PC-3 (cell line): ENCODE results near the gene CTNNA3. TPM values are rescaled to one million over a fixed set of nuclear protein-coding genes. Genes with fewer than 3 reads are reported as not detected.
A peak's percentile ranks its signal among the peaks of the same experiment; 100 is the strongest.

Source experiments
- ATAC-seq: fragments of 200-7000 bp; cut with Tn5 transposase; 2 replicates; pipeline ENCODE4 v1.9.1; 2020; ENCODE audit warnings: mild to moderate bottlenecking, moderate library complexity
- BruUV-seq: library from RNA; stranded (reverse); fragments of 400-500 nt; replicated peaks from 2 replicates; lab custom pipeline; 2021; lab: Mats Ljungman, UMichigan
- CTCF ChIA-PET: fragments of 300-600 bp; sonication (Branson Sonifier 250); formaldehyde crosslinking; loops from one replicate; lab custom pipeline; 2022; ENCODE audit warnings: antibody characterized with exemption; lab: Charles Lee
- POLR2A ChIA-PET: fragments of 300-600 bp; sonication (Branson Sonifier 250); formaldehyde crosslinking; loops from one replicate; lab custom pipeline; 2022; ENCODE audit warnings: antibody characterized with exemption; ENCODE audit not compliant: unreplicated experiment; lab: Charles Lee
- DNase-seq: peaks from one replicate; pipeline ENCODE4 v3.0.0-alpha.2; 2015
- H2AFZ ChIP-seq: fragments of 300-600 bp; sonication (generic); 2 replicates; pipeline ENCODE4 v1.6.0; 2016; ENCODE audit warnings: antibody characterized with exemption, low read length
- H3F3A ChIP-seq: fragments of 300-600 bp; sonication (generic); one replicate; pipeline ENCODE4 v1.6.0; 2017; ENCODE audit warnings: antibody characterized with exemption, low read length, control low read depth, mild to moderate bottlenecking; ENCODE audit not compliant: unreplicated experiment
- H3K27ac ChIP-seq: fragments of 300-600 bp; sonication (generic); 2 replicates; pipeline ENCODE4 v1.5.1; 2016; ENCODE audit warnings: mild to moderate bottlenecking, low read length
- H3K27me3 ChIP-seq: fragments of 300-600 bp; sonication (generic); 2 replicates; pipeline ENCODE4 v1.6.1; 2016; ENCODE audit warnings: low read length, mixed read lengths
- H3K36me3 ChIP-seq: fragments of 300-600 bp; sonication (generic); 2 replicates; pipeline ENCODE4 v1.6.1; 2016; ENCODE audit warnings: low read depth, mixed run types, low read length, mixed read lengths
- H3K4me1 ChIP-seq: fragments of 300-600 bp; sonication (generic); 2 replicates; pipeline ENCODE4 v1.5.1; 2016; ENCODE audit warnings: low read length; ENCODE audit not compliant: insufficient read depth
- H3K4me2 ChIP-seq: fragments of 300-600 bp; sonication (generic); 2 replicates; pipeline ENCODE4 v1.6.0; 2016; ENCODE audit warnings: low read length
- H3K4me3 ChIP-seq: fragments of 300-600 bp; sonication (generic); 2 replicates; pipeline ENCODE4 v1.5.1; 2016; ENCODE audit warnings: mild to moderate bottlenecking, low read length, mixed read lengths
- H3K79me2 ChIP-seq: fragments of 300-600 bp; sonication (generic); 2 replicates; pipeline ENCODE4 v1.6.1; 2017; ENCODE audit warnings: low read length, mixed read lengths
- H3K9ac ChIP-seq: fragments of 300-600 bp; sonication (generic); 2 replicates; pipeline ENCODE4 v1.6.0; 2016; ENCODE audit warnings: mild to moderate bottlenecking, low read length
- H3K9me2 ChIP-seq: fragments of 300-600 bp; sonication (generic); replicated peaks from 2 replicates; pipeline ENCODE4 v1.6.1; 2016; ENCODE audit warnings: mixed run types, low read length, mixed read lengths
- H3K9me3 ChIP-seq: fragments of 300-600 bp; sonication (generic); 2 replicates; pipeline ENCODE4 v1.6.1; 2016; ENCODE audit warnings: low read length, mixed read lengths
- H4K20me1 ChIP-seq: fragments of 300-600 bp; sonication (generic); 2 replicates; pipeline ENCODE4 v1.6.1; 2016; ENCODE audit warnings: low read length, mixed read lengths
- EZH2 ChIP-seq: fragments of 300-600 bp; sonication (generic); IDR thresholded peaks from one replicate; pipeline ENCODE4 v1.6.1; 2017; ENCODE audit warnings: antibody characterized with exemption, mild to moderate bottlenecking, low read length; ENCODE audit not compliant: unreplicated experiment
- EZH2phosphoT487 ChIP-seq: fragments of 300-600 bp; sonication (generic); IDR thresholded peaks from 2 replicates; pipeline ENCODE4 v1.6.1; 2018; ENCODE audit warnings: mild to moderate bottlenecking, antibody characterized with exemption, low read length, borderline replicate concordance
- intact Hi-C: fragments of 100-400 bp; cut with micrococcal nuclease; formaldehyde crosslinking; loops from 2 replicates; pipeline ENCODE4 v1.9.0; 2023
- total RNA-seq: library from RNA; depleted of rRNA; stranded (reverse); fragments of >200 nt; gene quantifications from 2 replicates; pipeline ENCODE4 v1.2.3, GENCODE V29; 2014
- TF ChIP-seq, protein P1 (sequence below): fragments of 300-600 bp; sonication (generic); conservative IDR thresholded peaks from 2 replicates; pipeline ENCODE4 v1.5.1; 2017; ENCODE audit warnings: antibody characterized with exemption, low read depth, mild to moderate bottlenecking, low read length

The CTNNA3 gene
- total RNA-seq, 1 experiment from 2014 or later = 1.9 TPM

- Histone ChIP-seq H4K20me1 (no peaks in the 10 kb centered on the region), H3F3A (no peaks in the 10 kb centered on the region), H3K27me3 (peaks cover 32% of the 10 kb centered on the region), H2AFZ (no peak overlapping the region), H3K9me3 (no peaks in the 10 kb centered on the region), H3K4me3 (no peak overlapping the region), H3K27ac (no peak overlapping the region), H3K36me3 (no peaks in the 10 kb centered on the region), H3K9me2 (no peaks in the 10 kb centered on the region), H3K4me1 (0 out of 2 replicates have a peak, but pooled peaks cover 3% of the 10 kb centered on the region), H3K79me2 (no peaks in the 10 kb centered on the region), H3K4me2 (no peak overlapping the region), H3K9ac (no peak overlapping the region)
- ChIA-PET CTCF (no interaction called here), POLR2A (no interaction called here)
- no TSS peak for BruUV-seq
- intact Hi-C loops = no loop called here
- DNase-seq (peak; percentile 30), ATAC-seq (no peak)
- TF ChIP-seq, protein P1, sequence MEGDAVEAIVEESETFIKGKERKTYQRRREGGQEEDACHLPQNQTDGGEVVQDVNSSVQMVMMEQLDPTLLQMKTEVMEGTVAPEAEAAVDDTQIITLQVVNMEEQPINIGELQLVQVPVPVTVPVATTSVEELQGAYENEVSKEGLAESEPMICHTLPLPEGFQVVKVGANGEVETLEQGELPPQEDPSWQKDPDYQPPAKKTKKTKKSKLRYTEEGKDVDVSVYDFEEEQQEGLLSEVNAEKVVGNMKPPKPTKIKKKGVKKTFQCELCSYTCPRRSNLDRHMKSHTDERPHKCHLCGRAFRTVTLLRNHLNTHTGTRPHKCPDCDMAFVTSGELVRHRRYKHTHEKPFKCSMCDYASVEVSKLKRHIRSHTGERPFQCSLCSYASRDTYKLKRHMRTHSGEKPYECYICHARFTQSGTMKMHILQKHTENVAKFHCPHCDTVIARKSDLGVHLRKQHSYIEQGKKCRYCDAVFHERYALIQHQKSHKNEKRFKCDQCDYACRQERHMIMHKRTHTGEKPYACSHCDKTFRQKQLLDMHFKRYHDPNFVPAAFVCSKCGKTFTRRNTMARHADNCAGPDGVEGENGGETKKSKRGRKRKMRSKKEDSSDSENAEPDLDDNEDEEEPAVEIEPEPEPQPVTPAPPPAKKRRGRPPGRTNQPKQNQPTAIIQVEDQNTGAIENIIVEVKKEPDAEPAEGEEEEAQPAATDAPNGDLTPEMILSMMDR = no peak
- TF ChIP-seq EZH2 (no peak), EZH2phosphoT487 (no peak)
Measured at GRCh38 chr10:67156239-67156638, 539.8 kb downstream of the CTNNA3 start.

DNA sequence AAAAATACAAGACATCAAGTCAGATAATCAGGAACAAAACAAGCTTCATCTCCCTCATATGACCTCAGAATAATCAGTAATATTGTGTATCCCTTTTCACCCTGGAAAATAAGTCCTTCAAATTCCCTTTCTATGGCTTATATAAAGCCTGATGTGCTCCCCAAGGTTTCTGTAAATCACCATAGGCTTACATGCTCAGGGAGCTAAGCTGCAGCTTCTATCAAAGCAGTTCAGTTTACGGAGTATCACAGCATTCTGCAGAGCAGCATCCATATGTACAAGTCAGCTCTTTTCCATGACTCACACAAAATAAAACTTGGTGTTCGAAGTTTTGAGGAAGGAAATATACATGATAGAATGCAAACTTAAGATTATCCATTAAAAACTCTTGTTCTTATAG, 544.5 kb downstream of the CTNNA3 start:
- no peak for TF ChIP-seq EZH2phosphoT487
- no peak for TF ChIP-seq EZH2
- TF ChIP-seq, protein P1 = no peak
- ChIA-PET CTCF (no interaction called here), POLR2A (no interaction called here)
- no peaks in the 10 kb centered on the region for H3K9me2 ChIP-seq
- H4K20me1 ChIP-seq = no peaks in the 10 kb centered on the region
- no peaks in the 10 kb centered on the region for H3K36me3 ChIP-seq
- H3F3A ChIP-seq = no peaks in the 10 kb centered on the region
- no peak overlapping the region for H3K4me3 ChIP-seq
- H3K9ac ChIP-seq = no peak overlapping the region
- no peak overlapping the region for H3K4me2 ChIP-seq
- no peak overlapping the region for H2AFZ ChIP-seq
- no peaks in the 10 kb centered on the region for H3K9me3 ChIP-seq
- DNase-seq (no peak), ATAC-seq (no peak; the same call in 1 of the 2 replicates)
- peaks cover 28% of the 10 kb centered on the region for H3K27me3 ChIP-seq
- 0 out of 2 replicates have a peak, but pooled peaks cover 3% of the 10 kb centered on the region for H3K4me1 ChIP-seq
- H3K27ac ChIP-seq = no peak overlapping the region
- intact Hi-C loops = no loop called here
- H3K79me2 ChIP-seq = no peaks in the 10 kb centered on the region
- BruUV-seq = no TSS peak

DNA sequence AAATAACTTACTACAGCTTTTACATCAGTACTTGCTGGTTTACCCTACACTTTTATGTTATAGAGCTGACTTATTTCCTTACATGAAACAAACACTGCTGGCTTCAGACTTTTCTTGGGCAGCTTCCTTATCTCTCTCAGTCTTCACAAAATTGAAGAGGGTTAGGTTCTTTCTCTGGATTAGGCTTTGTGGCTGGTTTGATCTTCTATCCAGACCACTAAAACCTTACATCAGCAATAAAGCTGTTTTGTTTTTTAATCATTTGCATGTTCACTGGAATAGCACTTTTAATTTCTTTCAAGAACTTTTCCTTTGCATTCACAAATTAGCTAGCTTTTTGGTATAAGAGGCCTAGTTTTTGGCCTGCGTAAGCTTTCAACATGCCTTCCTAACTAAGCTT, 551.5 kb downstream of the CTNNA3 start:
- BruUV-seq = no TSS peak
- Histone ChIP-seq H3K4me3 (no peak overlapping the region), H2AFZ (no peak overlapping the region), H3K9ac (no peak overlapping the region), H3K36me3 (no peaks in the 10 kb centered on the region), H3K27ac (no peak overlapping the region), H3K9me2 (no peaks in the 10 kb centered on the region), H4K20me1 (no peaks in the 10 kb centered on the region), H3K9me3 (no peaks in the 10 kb centered on the region), H3K4me2 (no peak overlapping the region), H3K79me2 (no peaks in the 10 kb centered on the region), H3K4me1 (no peaks in the 10 kb centered on the region), H3F3A (no peaks in the 10 kb centered on the region), H3K27me3 (peaks cover 12% of the 10 kb centered on the region; the same call in 1 of the 2 replicates)
- TF ChIP-seq, protein P1 = no peak
- TF ChIP-seq EZH2 (no peak), EZH2phosphoT487 (no peak)
- ChIA-PET CTCF (no interaction called here), POLR2A (no interaction called here)
- intact Hi-C loops = no loop called here
- DNase-seq = no peak
- no peak for ATAC-seq
